HG02870 (cell line): ENCODE data around the gene TMX2.
"Not testable (repeated sequence)": the region's sequence is repeated elsewhere in the genome, so short reads cannot be mapped to it uniquely, and the experiment has no call there.

ENCODE experiments used
- ATAC-seq: cut with Tn5 transposase; IDR thresholded peaks from one replicate; pipeline ENCODE4 v1.9.1; 2021; ENCODE audit warnings: mild to moderate bottlenecking, moderate library complexity; ENCODE audit not compliant: unreplicated experiment

The TMX2 gene, protein sequence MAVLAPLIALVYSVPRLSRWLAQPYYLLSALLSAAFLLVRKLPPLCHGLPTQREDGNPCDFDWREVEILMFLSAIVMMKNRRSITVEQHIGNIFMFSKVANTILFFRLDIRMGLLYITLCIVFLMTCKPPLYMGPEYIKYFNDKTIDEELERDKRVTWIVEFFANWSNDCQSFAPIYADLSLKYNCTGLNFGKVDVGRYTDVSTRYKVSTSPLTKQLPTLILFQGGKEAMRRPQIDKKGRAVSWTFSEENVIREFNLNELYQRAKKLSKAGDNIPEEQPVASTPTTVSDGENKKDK

GRCh38 chr11:57712256-57713150 lies at the start of gene TMX2:
TSS of gene TMX2 (plus strand) at chr11:57712593. CDS start at chr11:57712619, 26 bp downstream.
- peak; percentile 92 for ATAC-seq

DNA sequence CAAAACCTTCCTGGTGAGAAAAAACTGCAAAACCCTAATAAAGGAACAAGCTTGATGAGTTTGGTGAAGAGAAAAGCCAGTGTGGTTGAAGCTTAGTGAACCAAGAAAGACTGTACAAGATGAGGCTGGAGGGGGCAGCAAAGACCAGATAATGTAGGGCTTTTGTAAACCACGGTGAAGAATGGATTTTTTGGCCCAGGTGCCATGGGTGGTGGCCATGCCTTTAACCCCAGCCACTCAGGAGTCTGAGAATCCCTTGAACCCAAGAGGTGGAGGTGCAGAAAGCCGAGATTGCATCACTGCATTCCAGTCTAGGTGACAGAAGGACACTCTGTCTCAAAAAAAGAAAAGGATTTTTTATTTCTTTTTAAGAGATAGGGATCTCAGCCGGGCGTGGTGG lies 49.5 kb upstream of the TMX2 start:
- ATAC-seq: no peak

GRCh38 chr11:57663975-57664374 lies 48.4 kb upstream of the TMX2 start:
- ATAC-seq: no peak

DNA sequence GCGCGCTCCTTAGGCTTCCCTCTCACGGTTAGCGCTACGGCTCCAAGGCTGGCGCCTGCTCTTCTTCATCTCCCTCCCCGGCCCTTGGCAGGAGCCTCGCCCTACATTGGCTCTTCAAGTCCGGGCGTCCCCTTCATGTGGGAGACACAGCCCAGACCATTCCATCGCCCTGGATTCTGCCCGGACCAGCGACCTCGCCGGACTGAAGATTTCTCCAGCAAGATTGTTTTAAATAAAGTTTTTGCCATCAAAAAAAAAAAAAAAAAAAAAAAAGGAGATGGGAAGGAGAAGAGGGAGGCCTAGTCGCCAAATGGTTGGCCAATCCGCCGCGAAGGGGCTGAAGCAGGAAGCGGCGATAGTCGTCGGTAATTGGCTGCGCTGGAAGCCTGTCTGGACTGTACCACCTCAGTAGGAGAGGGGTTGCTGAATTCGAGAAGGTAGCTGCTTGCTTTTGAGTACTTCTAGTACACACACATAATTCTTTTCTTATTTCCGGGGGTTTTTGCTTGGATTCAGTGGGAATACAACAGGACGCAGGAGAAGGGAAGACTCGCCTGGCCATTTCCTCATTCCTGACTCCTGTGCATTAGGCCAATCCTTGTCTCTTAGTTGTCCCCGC lies 45.2 kb upstream of the TMX2 start:
- ATAC-seq: peak; percentile 65

DNA sequence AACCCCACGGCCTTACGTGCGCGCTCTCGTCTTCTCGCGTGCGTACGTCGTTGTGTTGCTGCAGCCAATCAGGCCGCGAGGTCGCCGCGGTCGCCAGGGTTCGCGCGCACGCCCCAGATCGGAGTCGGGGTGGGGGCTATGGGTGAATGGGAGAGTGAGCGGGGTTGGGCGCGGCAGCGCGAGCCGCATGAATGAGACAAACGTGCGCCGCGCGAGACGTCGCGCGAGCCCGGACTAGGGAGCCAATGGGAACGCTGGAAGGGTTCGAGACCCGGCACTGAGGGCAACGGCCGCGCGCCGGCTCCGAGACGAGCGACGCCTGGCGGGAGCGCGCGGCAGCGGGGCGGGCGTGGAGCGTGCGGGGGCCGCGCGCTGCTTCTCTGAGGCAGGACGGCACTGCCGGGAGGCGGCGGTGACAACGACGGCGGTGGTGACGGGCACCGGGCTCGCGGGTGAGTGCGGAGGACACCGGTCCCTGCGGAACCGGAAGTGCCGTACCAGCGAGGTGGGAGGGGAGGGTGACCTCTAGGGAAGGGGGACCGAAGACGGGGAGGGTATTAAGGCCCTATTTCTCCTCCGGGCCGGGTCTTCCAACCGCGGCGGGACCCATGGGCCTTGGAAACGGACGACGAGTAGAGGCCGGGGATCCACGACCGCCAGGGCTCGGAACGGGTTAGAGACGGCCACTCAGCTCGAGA lies 44.5 kb upstream of the TMX2 start, which contains the start of gene ZDHHC5:
Gene ZDHHC5 (plus strand): TSS at position 379 of the 698 bp plus-strand sequence. CDS start 4,977 bp downstream, outside the sequence.
- ATAC-seq: peak; percentile 81

DNA sequence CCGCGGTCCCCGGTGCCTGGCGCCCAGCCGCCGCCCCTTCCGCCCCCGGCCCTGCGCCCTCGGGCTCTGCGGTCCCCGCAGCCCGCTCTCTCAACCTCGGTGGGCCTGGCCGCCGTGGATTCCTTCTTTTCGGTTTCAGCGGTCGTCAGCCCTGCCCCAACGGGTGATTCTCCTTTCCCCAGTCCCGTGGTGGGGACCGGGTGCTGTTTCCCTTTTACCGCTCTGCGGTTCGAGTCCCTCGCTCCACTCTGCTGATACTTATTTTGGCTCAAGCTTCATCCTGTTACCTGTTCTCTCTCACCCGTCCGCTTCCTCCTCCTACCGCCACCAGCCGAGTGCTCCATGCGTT lies 44.0 kb upstream of the TMX2 start:
- peak; percentile 5 for ATAC-seq

GRCh38 chr11:57674251-57674650 lies 38.1 kb upstream of the TMX2 start:
- no peak for ATAC-seq

DNA sequence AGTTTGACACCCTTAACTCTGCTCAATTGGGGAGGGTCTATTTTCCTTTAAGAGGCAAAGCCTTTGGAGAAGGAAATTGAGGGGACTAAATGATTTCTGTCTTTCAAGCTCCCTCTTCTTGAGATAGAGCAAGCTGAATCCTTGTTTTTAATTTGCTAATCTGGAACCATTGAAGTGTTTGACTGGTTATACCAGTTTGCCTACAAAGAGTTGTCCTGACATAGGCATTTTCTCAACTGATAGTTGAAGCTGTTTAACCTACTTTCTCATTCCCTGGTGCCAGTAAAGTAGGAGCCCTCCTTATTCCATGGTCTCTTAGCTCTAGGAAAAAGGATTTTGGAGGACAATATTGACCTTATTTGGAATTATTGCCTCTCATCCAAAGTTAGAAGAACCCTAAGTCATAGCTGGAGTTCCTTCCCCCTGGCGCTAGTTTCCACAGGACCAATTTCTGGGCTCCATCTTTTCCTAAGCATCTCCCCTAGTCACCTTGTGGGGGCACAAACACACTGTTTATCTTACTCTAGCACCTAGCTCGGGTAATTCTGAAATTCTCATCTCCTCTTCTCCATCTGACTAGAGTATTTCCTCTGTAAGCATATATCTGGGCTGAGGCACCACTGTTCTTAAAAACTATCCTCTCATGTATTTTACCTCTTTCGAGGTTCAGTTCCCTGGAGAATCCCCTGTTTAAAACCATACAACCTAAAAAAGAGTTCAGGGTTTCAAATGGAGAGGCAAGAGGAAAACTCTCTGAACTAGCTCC lies 37.0 kb upstream of the TMX2 start:
- ATAC-seq: peak; percentile 43

DNA sequence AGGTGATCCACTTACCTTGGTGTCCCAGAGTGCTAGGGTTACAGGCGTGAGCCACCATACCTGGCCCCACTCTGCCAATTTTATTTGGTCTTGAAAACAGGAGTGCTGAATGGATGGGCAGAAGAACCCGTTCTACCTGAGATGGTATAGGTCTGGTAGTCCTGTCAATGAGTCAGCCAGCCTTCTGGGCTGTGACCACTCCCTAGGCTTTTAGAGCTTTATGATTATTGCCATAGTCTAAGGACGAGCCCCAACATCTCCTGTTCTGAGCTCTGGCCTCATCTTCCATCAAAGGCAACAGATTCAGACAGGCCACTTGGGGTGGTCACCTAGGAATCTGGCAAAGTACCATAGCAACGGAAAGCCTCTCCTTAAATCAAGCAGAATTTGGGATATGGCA lies 33.0 kb upstream of the TMX2 start:
- no peak for ATAC-seq

DNA sequence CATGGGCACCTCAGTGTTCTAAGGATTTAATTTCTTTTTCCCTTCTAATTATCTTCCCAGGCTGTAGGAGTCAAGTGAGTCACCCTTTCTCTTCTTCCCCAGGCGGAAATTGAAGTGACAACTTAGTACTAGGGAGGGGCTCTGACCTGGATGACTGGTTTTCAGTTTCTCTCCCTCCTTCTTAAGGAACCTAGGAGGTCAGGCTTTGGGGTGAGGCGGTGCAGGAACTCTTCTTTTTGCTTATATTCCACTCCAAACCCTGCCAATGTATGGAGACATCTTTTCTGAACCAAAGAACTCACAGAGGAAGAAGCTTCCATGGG lies 31.9 kb upstream of the TMX2 start:
- peak; percentile 51 for ATAC-seq

GRCh38 chr11:57681168-57681567 lies 31.2 kb upstream of the TMX2 start:
- no peak for ATAC-seq

- not testable (repeated sequence) for ATAC-seq
These were observed 21.9 kb upstream of the TMX2 start for GRCh38 chr11:57690474-57690873.

- no peak for ATAC-seq
These were observed 13.5 kb upstream of the TMX2 start for GRCh38 chr11:57698843-57699365.

DNA sequence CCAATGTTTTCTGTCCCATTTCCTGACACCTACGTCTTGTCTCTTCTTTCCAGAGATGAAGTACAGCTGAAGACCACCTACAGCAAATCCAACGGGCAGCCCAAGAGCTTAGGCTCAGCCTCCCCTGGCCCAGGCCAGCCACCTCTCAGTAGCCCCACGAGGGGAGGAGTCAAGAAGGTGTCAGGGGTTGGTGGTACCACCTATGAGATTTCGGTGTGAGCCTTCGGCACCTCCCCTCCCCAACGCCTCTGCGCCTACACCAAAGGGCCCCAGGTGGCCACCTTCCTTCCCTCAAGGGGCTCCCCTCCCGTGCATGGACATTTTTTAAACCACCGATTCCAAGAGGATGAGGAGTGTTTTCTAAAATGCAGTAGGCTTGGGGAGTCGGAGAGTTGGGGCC lies 12.6 kb upstream of the TMX2 start:
- ATAC-seq: no peak

DNA sequence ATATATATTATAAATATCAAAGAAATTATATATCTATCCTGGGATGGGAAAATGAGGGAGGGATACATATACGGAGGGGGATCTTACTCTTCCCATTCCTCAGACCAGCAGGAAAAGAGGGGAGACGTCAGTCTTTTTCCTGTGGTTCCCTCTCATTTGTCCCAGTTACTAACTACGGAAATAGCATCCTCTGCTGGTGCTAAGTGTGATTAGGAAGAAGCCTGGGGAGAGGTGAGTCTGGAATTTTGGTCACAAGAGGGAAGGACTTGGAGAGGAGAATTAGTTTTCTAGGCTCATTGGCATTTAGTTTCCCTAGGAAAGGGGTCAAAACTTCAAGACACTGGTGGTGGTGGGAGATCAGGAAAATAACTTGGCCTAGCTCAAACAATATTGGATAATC lies 12.0 kb upstream of the TMX2 start:
- no peak for ATAC-seq

GRCh38 chr11:57703341-57703740 lies 9.1 kb upstream of the TMX2 start:
- ATAC-seq: no peak

GRCh38 chr11:57704932-57705331 lies 7.5 kb upstream of the TMX2 start:
- ATAC-seq: no peak

- ATAC-seq: not testable (repeated sequence)
These were observed 7.0 kb upstream of the TMX2 start for GRCh38 chr11:57705432-57705831.

DNA sequence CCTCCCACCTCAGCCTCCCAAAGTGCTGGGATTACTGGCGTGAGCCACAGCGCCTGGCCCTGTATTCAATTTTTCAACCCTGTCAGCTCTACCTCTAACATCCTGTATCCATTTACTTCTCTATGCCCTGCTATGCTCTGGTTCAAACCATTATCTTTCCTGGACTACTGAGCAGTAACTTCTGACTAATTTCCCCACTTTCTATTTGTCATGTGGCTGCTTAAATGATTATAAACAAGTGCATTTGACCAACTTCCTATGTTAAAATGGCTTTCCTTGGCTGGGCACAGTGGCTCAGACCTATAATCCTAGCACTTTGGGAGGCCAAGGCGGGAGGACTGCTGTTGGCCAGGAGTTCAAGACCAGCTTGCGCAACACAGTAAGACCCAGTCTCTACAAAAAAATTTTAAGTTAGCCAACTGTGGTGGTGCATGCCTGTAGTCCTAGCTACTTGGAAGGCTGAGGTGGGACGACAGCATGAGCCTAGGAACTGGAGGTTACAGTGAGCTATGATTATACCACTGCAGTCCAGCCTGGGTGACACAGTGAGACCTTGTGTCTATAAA lies 2.5 kb upstream of the TMX2 start:
- ATAC-seq: no peak
